Measurements from ENCODE around the gene MAP4K1.
"Not testable (repeated sequence)": the region's sequence is repeated elsewhere in the genome, so short reads cannot be mapped to it uniquely, and the experiment has no call there.

The MAP4K1 gene

GRCh38 chr19:38557205-38557799 lies 60.5 kb downstream of the MAP4K1 start:
- no peaks in the 10 kb centered on the region for H3K36me3 ChIP-seq (ENCODE audit: control insufficient read depth, insufficient read depth, low read length)
- H3K9ac ChIP-seq (ENCODE audit: low read length) = no peak overlapping the region
- H3K27me3 ChIP-seq (ENCODE audit: control insufficient read depth, insufficient read depth, low read length) = no peaks in the 10 kb centered on the region
- no peaks in the 10 kb centered on the region for H3K4me1 ChIP-seq (ENCODE audit: control insufficient read depth, insufficient read depth, low read length)
- H3K9me3 ChIP-seq (ENCODE audit: control insufficient read depth, low read length) = no peaks in the 10 kb centered on the region
- no peak overlapping the region for H3K4me3 ChIP-seq (ENCODE audit: low read length)

- Histone ChIP-seq H3K4me1 (ENCODE audit: control insufficient read depth, insufficient read depth, low read length) (no peaks in the 10 kb centered on the region), H3K9me3 (ENCODE audit: control insufficient read depth, low read length) (no peaks in the 10 kb centered on the region), H3K4me3 (ENCODE audit: low read length) (no peak overlapping the region), H3K27me3 (ENCODE audit: control insufficient read depth, insufficient read depth, low read length) (no peaks in the 10 kb centered on the region), H3K36me3 (ENCODE audit: control insufficient read depth, insufficient read depth, low read length) (no peaks in the 10 kb centered on the region), H3K9ac (ENCODE audit: low read length) (no peak overlapping the region)
Measured at GRCh38 chr19:38556521-38557174, 61.1 kb downstream of the MAP4K1 start.

GRCh38 chr19:38555200-38555599 lies 62.6 kb downstream of the MAP4K1 start:
- Histone ChIP-seq H3K27me3 (ENCODE audit: control insufficient read depth, insufficient read depth, low read length) (no peaks in the 10 kb centered on the region), H3K9ac (ENCODE audit: low read length) (no peak overlapping the region), H3K36me3 (ENCODE audit: control insufficient read depth, insufficient read depth, low read length) (no peaks in the 10 kb centered on the region), H3K4me3 (ENCODE audit: low read length) (no peak overlapping the region), H3K4me1 (ENCODE audit: control insufficient read depth, insufficient read depth, low read length) (no peaks in the 10 kb centered on the region), H3K9me3 (ENCODE audit: control insufficient read depth, low read length) (no peaks in the 10 kb centered on the region)

GRCh38 chr19:38554676-38555141 lies 63.0 kb downstream of the MAP4K1 start:
- Histone ChIP-seq H3K36me3 (ENCODE audit: control insufficient read depth, insufficient read depth, low read length) (no peaks in the 10 kb centered on the region), H3K27me3 (ENCODE audit: control insufficient read depth, insufficient read depth, low read length) (no peaks in the 10 kb centered on the region), H3K9ac (ENCODE audit: low read length) (no peak overlapping the region), H3K4me1 (ENCODE audit: control insufficient read depth, insufficient read depth, low read length) (no peaks in the 10 kb centered on the region), H3K9me3 (ENCODE audit: control insufficient read depth, low read length) (no peaks in the 10 kb centered on the region), H3K4me3 (ENCODE audit: low read length) (no peak overlapping the region)

- H3K9me3 ChIP-seq (ENCODE audit: control insufficient read depth, low read length) = not testable (repeated sequence)
Measured at GRCh38 chr19:38553239-38553638, 64.5 kb downstream of the MAP4K1 start.

GRCh38 chr19:38551450-38551813 lies 66.3 kb downstream of the MAP4K1 start:
- no peaks in the 10 kb centered on the region for H3K4me1 ChIP-seq (ENCODE audit: control insufficient read depth, insufficient read depth, low read length)
- no peaks in the 10 kb centered on the region for H3K27me3 ChIP-seq (ENCODE audit: control insufficient read depth, insufficient read depth, low read length)
- H3K9ac ChIP-seq (ENCODE audit: low read length) = no peak overlapping the region
- no peak overlapping the region for H3K4me3 ChIP-seq (ENCODE audit: low read length)
- H3K9me3 ChIP-seq (ENCODE audit: control insufficient read depth, low read length) = no peaks in the 10 kb centered on the region
- no peaks in the 10 kb centered on the region for H3K36me3 ChIP-seq (ENCODE audit: control insufficient read depth, insufficient read depth, low read length)

More at GRCh38 chr19:38553239-38553638, 64.5 kb downstream of the MAP4K1 start:
- not testable (repeated sequence) for H3K36me3 ChIP-seq (ENCODE audit: control insufficient read depth, insufficient read depth, low read length); H3K4me1 ChIP-seq (ENCODE audit: control insufficient read depth, insufficient read depth, low read length); H3K27me3 ChIP-seq (ENCODE audit: control insufficient read depth, insufficient read depth, low read length); H3K9ac ChIP-seq (ENCODE audit: low read length); H3K4me3 ChIP-seq (ENCODE audit: low read length)

- H3K4me1 ChIP-seq (ENCODE audit: control insufficient read depth, insufficient read depth, low read length) = no peaks in the 10 kb centered on the region
- H3K9ac ChIP-seq (ENCODE audit: low read length) = no peak overlapping the region
- H3K27me3 ChIP-seq (ENCODE audit: control insufficient read depth, insufficient read depth, low read length) = no peaks in the 10 kb centered on the region
- H3K4me3 ChIP-seq (ENCODE audit: low read length) = no peak overlapping the region
- no peaks in the 10 kb centered on the region for H3K36me3 ChIP-seq (ENCODE audit: control insufficient read depth, insufficient read depth, low read length)
- H3K9me3 ChIP-seq (ENCODE audit: control insufficient read depth, low read length) = no peaks in the 10 kb centered on the region
Measured at GRCh38 chr19:38550376-38550775, 67.4 kb downstream of the MAP4K1 start.

GRCh38 chr19:38549942-38550341 lies 67.8 kb downstream of the MAP4K1 start:
- H3K4me1 ChIP-seq (ENCODE audit: control insufficient read depth, insufficient read depth, low read length) = no peaks in the 10 kb centered on the region
- no peaks in the 10 kb centered on the region for H3K27me3 ChIP-seq (ENCODE audit: control insufficient read depth, insufficient read depth, low read length)
- H3K9me3 ChIP-seq (ENCODE audit: control insufficient read depth, low read length) = no peaks in the 10 kb centered on the region
- no peak overlapping the region for H3K9ac ChIP-seq (ENCODE audit: low read length)
- H3K4me3 ChIP-seq (ENCODE audit: low read length) = no peak overlapping the region
- no peaks in the 10 kb centered on the region for H3K36me3 ChIP-seq (ENCODE audit: control insufficient read depth, insufficient read depth, low read length)

GRCh38 chr19:38549061-38549460 lies 68.7 kb downstream of the MAP4K1 start:
- Histone ChIP-seq H3K9me3 (ENCODE audit: control insufficient read depth, low read length) (no peaks in the 10 kb centered on the region), H3K4me3 (ENCODE audit: low read length) (no peak overlapping the region), H3K9ac (ENCODE audit: low read length) (no peak overlapping the region), H3K4me1 (ENCODE audit: control insufficient read depth, insufficient read depth, low read length) (peaks cover 9% of the 10 kb centered on the region), H3K27me3 (ENCODE audit: control insufficient read depth, insufficient read depth, low read length) (no peaks in the 10 kb centered on the region), H3K36me3 (ENCODE audit: control insufficient read depth, insufficient read depth, low read length) (no peaks in the 10 kb centered on the region)

GRCh38 chr19:38547421-38547820 lies 70.3 kb downstream of the MAP4K1 start:
- no peaks in the 10 kb centered on the region for H3K27me3 ChIP-seq (ENCODE audit: control insufficient read depth, insufficient read depth, low read length)
- no peak overlapping the region for H3K4me3 ChIP-seq (ENCODE audit: low read length)
- H3K36me3 ChIP-seq (ENCODE audit: control insufficient read depth, insufficient read depth, low read length) = no peaks in the 10 kb centered on the region
- no peak overlapping the region for H3K9ac ChIP-seq (ENCODE audit: low read length)
- H3K4me1 ChIP-seq (ENCODE audit: control insufficient read depth, insufficient read depth, low read length) = peaks cover 13% of the 10 kb centered on the region
- no peaks in the 10 kb centered on the region for H3K9me3 ChIP-seq (ENCODE audit: control insufficient read depth, low read length)

- H3K9ac ChIP-seq (ENCODE audit: low read length) = no peak overlapping the region
- H3K27me3 ChIP-seq (ENCODE audit: control insufficient read depth, insufficient read depth, low read length) = no peaks in the 10 kb centered on the region
- H3K9me3 ChIP-seq (ENCODE audit: control insufficient read depth, low read length) = no peaks in the 10 kb centered on the region
- peaks cover 13% of the 10 kb centered on the region for H3K4me1 ChIP-seq (ENCODE audit: control insufficient read depth, insufficient read depth, low read length)
- H3K4me3 ChIP-seq (ENCODE audit: low read length) = no peak overlapping the region
- H3K36me3 ChIP-seq (ENCODE audit: control insufficient read depth, insufficient read depth, low read length) = no peaks in the 10 kb centered on the region
Measured at GRCh38 chr19:38545596-38545995, 72.2 kb downstream of the MAP4K1 start.

- H3K36me3 ChIP-seq (ENCODE audit: control insufficient read depth, insufficient read depth, low read length) = no peaks in the 10 kb centered on the region
- H3K9ac ChIP-seq (ENCODE audit: low read length) = no peak overlapping the region
- H3K4me1 ChIP-seq (ENCODE audit: control insufficient read depth, insufficient read depth, low read length) = peaks cover 13% of the 10 kb centered on the region
- H3K4me3 ChIP-seq (ENCODE audit: low read length) = no peak overlapping the region
- no peaks in the 10 kb centered on the region for H3K27me3 ChIP-seq (ENCODE audit: control insufficient read depth, insufficient read depth, low read length)
- no peaks in the 10 kb centered on the region for H3K9me3 ChIP-seq (ENCODE audit: control insufficient read depth, low read length)
Measured at GRCh38 chr19:38544569-38545315, 73.0 kb downstream of the MAP4K1 start.
